Measurements from ENCODE around the gene PREP. TPM values are rescaled to one million over a fixed set of nuclear protein-coding genes. Genes with fewer than 3 reads are reported as not detected.

Gene PREP
- total and polyA plus RNA-seq, 2 of the 8 experiments (the other 6 are each of a cell fraction or from before 2014, with no cell fraction given): 26.8 to 70.0 TPM

- no peak overlapping the region for H3K4me3 ChIP-seq (ENCODE audit: extremely low read depth in 1 of 4, insufficient read depth in 2 of 4, low read depth in 3 of 4, low read length in 4 of 4)
- DNase-seq (ENCODE audit: low read depth in 1 of 2, low spot score in 2 of 2) (no peak), FAIRE-seq (no peak)
- no peaks in the 10 kb centered on the region for H3K27me3 ChIP-seq (replicated peaks in 1 of 4; ENCODE audit: control insufficient read depth in 3 of 4, extremely low read depth in 1 of 4, insufficient read depth in 3 of 4, low read length in 3 of 4)
- no peak overlapping the region for H2BK20ac ChIP-seq (ENCODE audit: low read length)
- H3K23me2 ChIP-seq (ENCODE audit: low read depth, low read length): no peaks in the 10 kb centered on the region
- H3K56ac ChIP-seq (replicated peaks; ENCODE audit: insufficient read length, low read depth, low read length): no peak overlapping the region
- H3K4me2 ChIP-seq (ENCODE audit: insufficient read depth in 1 of 2, low read depth in 2 of 2, low read length in 2 of 2): no peak overlapping the region
- no peak overlapping the region for H2BK15ac ChIP-seq (ENCODE audit: low read length)
- H4K8ac ChIP-seq (ENCODE audit: extremely low read depth, insufficient read depth, low read length): no peak overlapping the region
- H3K79me2 ChIP-seq (ENCODE audit: control insufficient read depth in 1 of 2, insufficient read depth in 2 of 2, low read length in 2 of 2): no peaks in the 10 kb centered on the region
- H4K5ac ChIP-seq (ENCODE audit: insufficient read length, low read depth, low read length): no peak overlapping the region
- no peaks in the 10 kb centered on the region for H3K79me1 ChIP-seq (ENCODE audit: low read depth, low read length)
- H3K36me3 ChIP-seq (ENCODE audit: control insufficient read depth in 2 of 4, insufficient read depth in 4 of 4, low read length in 3 of 4): peaks cover 0 to 14% (median 7%) of the 10 kb centered on the region in 4 experiments; a peak in 6 of 8 replicates
- no peak overlapping the region for H2BK12ac ChIP-seq (ENCODE audit: low read depth, low read length)
- H3K18ac ChIP-seq (ENCODE audit: extremely low read depth, low read length): no peak overlapping the region
- no peak overlapping the region for H3K23ac ChIP-seq (ENCODE audit: insufficient read length)
- H3K27ac ChIP-seq (ENCODE audit: low read depth, low read length): no peak overlapping the region
- ChIA-PET CTCF (ENCODE audit: partially characterized antibody) (interaction anchor here (0.6 to 2.3 kb wide), 3 partner anchors 9 to 42 kb away, joined by 3 to 7 read pairs (median 4); no protein-coding TSS in a partner anchor), POLR2A (ENCODE audit: partially characterized antibody) (no interaction called here)
- H3K9ac ChIP-seq (replicated peaks in 1 of 4; ENCODE audit: extremely low read depth in 1 of 4, low read depth in 3 of 4, low read length in 3 of 4): no peak overlapping the region
- H2BK120ac ChIP-seq (replicated peaks; ENCODE audit: low read depth, low read length): no peak overlapping the region
- no peaks in the 10 kb centered on the region for H3K9me3 ChIP-seq (ENCODE audit: insufficient read depth in 2 of 2, low read depth in 1 of 2, low read length in 1 of 2)
- no peaks in the 10 kb centered on the region for H4K20me1 ChIP-seq (replicated peaks in 1 of 2; ENCODE audit: control insufficient read depth in 1 of 2, insufficient read depth in 2 of 2, low read length in 2 of 2)
- H2BK5ac ChIP-seq (ENCODE audit: low read depth, low read length): no peak overlapping the region
- H3K14ac ChIP-seq (ENCODE audit: insufficient read length): no peak overlapping the region
- no peak overlapping the region for H2AK5ac ChIP-seq (ENCODE audit: low read depth, low read length)
- 83% methylated on average over 3 of the region's 3 CpGs; no CpG with 5 or more reads in 1 of the 2 experiments for WGBS, 2 experiments (ENCODE audit: extremely low coverage in 1 of 2, insufficient coverage in 1 of 2, insufficient read length in 1 of 2, insufficient replicate concordance in 2 of 2, low coverage in 1 of 2, low lambda C conversion rate in 2 of 2, missing lambda C conversion rate in 1 of 2)
- H4K91ac ChIP-seq (replicated peaks; ENCODE audit: insufficient read length, low read length): no peak overlapping the region
- H3K4me1 ChIP-seq (replicated peaks in 1 of 4; ENCODE audit: control insufficient read depth in 3 of 4, insufficient read depth in 4 of 4, low read length in 3 of 4): peaks cover 0 to 4% (median 3%) of the 10 kb centered on the region in 4 experiments; a peak in 3 of 7 replicates
- no peak overlapping the region for H2AFZ ChIP-seq (ENCODE audit: low read length)
- no peak overlapping the region for H3K4ac ChIP-seq (replicated peaks; ENCODE audit: insufficient read length, low read depth, low read length)
These were observed 126.5 kb downstream of the PREP start for GRCh38 chr6:105276374-105276773.

All from H1 (cell line).